GM15510 (cell line): ENCODE measurements around the gene GOLGA2.

ENCODE experiments used
- POLR2A ChIP-seq: IDR thresholded peaks from 3 replicates; pipeline ENCODE4 v1.6.1; 2011; ENCODE audit warnings: borderline replicate concordance; ENCODE audit not compliant: insufficient read length; ENCODE audit errors: extremely low read depth

The GOLGA2 gene

GRCh38 chr9:128254362-128254761 lies 21.4 kb downstream of the GOLGA2 start:
- no peak for TF ChIP-seq POLR2A

GRCh38 chr9:128253991-128254346 lies 21.8 kb downstream of the GOLGA2 start:
- no peak for TF ChIP-seq POLR2A

GRCh38 chr9:128253140-128253990 lies 22.4 kb downstream of the GOLGA2 start:
- TF ChIP-seq POLR2A, result no peak

GRCh38 chr9:128252317-128253139 lies 23.3 kb downstream of the GOLGA2 start:
- no peak for TF ChIP-seq POLR2A

- TF ChIP-seq POLR2A, result no peak
These were observed 24.1 kb downstream of the GOLGA2 start for GRCh38 chr9:128251732-128252100.

DNA sequence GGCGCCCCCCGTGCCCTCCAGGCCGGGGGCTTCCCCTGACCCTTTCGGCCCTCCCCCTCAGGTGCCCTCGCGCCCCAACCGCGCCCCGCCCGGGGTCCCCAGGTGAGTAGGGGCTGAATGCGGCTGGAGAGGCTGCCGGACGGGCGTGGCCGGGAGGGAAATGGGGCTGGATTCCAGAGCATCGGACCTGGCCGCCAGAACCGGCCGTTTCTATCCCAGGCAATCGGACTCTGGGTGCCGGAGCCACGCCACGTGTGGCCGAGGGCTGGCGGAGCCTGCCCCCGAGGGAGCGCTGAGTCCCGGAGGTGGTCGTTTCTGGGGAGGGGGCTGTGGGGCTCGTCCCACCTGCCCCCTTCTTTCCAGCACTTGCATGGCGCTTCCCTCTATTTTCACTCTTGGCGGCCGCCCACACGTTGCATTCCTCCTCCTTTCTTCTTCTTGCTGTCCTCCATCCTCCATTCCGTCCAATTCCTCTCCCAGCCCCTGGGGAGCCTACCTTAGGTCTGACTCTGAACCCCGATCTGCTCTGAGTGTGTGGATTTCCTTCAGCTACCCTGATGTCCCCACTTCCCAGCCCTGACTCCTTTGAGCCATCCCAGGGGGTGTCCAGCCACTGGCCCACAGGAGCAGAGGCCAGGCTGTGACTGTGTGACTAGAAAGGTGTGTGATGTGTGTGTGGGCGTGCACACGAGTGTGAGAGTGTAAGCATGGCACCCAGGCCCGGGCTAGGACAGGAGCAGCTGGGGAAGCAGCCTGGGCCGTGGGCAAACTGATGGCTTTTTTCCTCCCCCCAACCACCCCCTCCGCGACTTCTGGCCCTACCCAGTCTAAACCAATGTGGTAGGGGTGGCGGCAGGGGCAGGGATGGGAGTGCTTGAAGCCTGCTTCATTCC lies 24.7 kb downstream of the GOLGA2 start:
- TF ChIP-seq POLR2A, result no peak

- no peak for TF ChIP-seq POLR2A
These were observed 25.6 kb downstream of the GOLGA2 start for GRCh38 chr9:128249908-128250838.

GRCh38 chr9:128249558-128249907 lies 26.3 kb downstream of the GOLGA2 start:
- TF ChIP-seq POLR2A, result no peak

- no peak for TF ChIP-seq POLR2A
These were observed 28.5 kb downstream of the GOLGA2 start for GRCh38 chr9:128247226-128247803.

DNA sequence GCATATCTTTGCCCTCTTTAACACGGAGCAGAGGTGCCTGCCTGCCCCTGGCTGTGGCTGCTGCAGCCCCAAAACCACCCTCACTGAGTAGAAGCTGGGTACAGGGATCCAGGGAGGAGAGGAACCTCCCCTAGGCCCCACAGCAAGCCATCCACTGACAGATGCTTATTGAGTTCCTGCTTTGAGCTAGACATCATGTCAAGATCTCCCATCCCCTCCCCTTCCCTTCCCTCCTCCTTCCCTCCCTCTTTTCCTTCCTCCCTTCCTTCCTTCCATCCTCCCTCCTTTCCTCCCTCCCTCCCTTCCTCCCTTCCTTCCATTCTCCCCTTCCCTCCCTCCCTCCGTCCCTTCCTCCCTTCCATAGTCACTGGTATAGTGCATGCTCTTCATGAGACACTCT lies 29.3 kb downstream of the GOLGA2 start:
- TF ChIP-seq POLR2A, result no peak

DNA sequence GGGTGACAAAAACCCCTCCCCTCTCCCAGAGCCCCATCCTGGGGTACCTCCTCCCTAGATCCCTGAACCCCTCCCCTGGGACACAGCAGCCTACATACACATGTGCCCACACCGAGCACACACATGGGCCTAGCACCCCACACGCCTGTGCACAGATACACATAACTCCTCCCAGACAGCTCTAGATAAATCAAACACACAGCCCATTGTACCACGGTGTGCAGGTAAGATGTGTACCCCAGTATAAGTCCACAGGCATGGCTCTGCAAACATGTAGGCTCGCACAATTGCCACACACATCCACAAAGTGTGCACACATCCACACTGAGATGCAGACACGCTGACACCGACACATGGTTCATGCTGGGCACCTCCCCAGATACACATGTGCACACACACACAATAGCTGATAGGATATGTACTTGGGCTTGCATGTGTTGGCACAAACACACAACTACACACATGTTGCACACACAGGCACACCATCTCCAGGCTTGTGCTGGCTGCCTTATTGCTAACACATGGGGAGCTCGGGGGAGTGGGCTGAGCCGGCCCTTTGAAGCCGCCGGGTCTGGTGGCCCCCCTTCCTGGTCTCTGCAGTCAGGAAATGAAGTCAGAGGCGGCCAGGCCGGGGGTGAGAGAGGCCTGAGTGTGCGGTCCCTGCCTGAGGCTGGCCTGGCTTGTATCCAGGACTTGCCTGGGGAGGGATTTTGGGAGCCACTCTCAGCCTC lies 30.2 kb downstream of the GOLGA2 start:
- TF ChIP-seq POLR2A, result no peak

GRCh38 chr9:128244837-128245231 lies 31.0 kb downstream of the GOLGA2 start:
- no peak for TF ChIP-seq POLR2A

- no peak for TF ChIP-seq POLR2A
These were observed 31.5 kb downstream of the GOLGA2 start for GRCh38 chr9:128244091-128244836.
